Liver (tissue), 3 donors: ENCODE measurements around the gene RNF157.

ENCODE experiments used
- EGR1 ChIP-seq, 2 donors: IDR thresholded peaks; 2 replicates each; pipeline ENCODE4 v1.6.1; 2016 to 2018; ENCODE audit warnings: antibody characterized with exemption in 2 of 2, low read depth in 2 of 2
- FOXA2 ChIP-seq: IDR thresholded peaks from 2 replicates; pipeline ENCODE4 v1.6.1; 2016; ENCODE audit warnings: antibody characterized with exemption
- GABPA ChIP-seq, 2 donors: IDR thresholded peaks in 1 of 2; conservative IDR thresholded peaks in 1 of 2; 2 replicates each; pipeline ENCODE4 v1.6.1; 2016; ENCODE audit warnings: antibody characterized with exemption in 2 of 2, mild to moderate bottlenecking in 1 of 2, moderate library complexity in 1 of 2
- HNF4G ChIP-seq: IDR thresholded peaks from 2 replicates; pipeline ENCODE4 v1.6.1; 2016; ENCODE audit warnings: antibody characterized with exemption
- JUND ChIP-seq, 2 donors: IDR thresholded peaks; 2 replicates each; pipeline ENCODE4 v1.6.1; 2016; ENCODE audit warnings: antibody characterized with exemption in 2 of 2
- REST ChIP-seq: IDR thresholded peaks from 2 replicates; pipeline ENCODE4 v1.6.1; 2016; ENCODE audit warnings: antibody characterized with exemption, mild to moderate bottlenecking
- RXRA ChIP-seq, 2 donors: IDR thresholded peaks; 2 replicates each; pipeline ENCODE4 v1.6.1; 2017 to 2018; ENCODE audit warnings: antibody characterized with exemption in 2 of 2, mild to moderate bottlenecking in 1 of 2
- SP1 ChIP-seq: IDR thresholded peaks from 2 replicates; pipeline ENCODE4 v1.6.1; 2018; ENCODE audit warnings: antibody characterized with exemption, mild to moderate bottlenecking
- TAF1 ChIP-seq: conservative IDR thresholded peaks from 2 replicates; pipeline ENCODE4 v1.6.1; 2016; ENCODE audit warnings: antibody characterized with exemption, mild to moderate bottlenecking
- TF ChIP-seq, protein P1 (sequence below): fragments of 150-350 bp; IDR thresholded peaks from 2 replicates; pipeline ENCODE4 v1.5.1; 2017; ENCODE audit warnings: improper control_type of control experiment, low read depth, low read length; ENCODE audit not compliant: missing input control
- TF ChIP-seq, protein P2 (sequence below): IDR thresholded peaks from 2 replicates; pipeline ENCODE4 v1.6.1; 2016; ENCODE audit warnings: antibody characterized with exemption
- TF ChIP-seq, protein P3 (sequence below): IDR thresholded peaks from 2 replicates; pipeline ENCODE4 v1.6.1; 2016; ENCODE audit warnings: antibody characterized with exemption
- donor health status: healthy.
- donor health status: healthy.

- TF ChIP-seq, protein P1, sequence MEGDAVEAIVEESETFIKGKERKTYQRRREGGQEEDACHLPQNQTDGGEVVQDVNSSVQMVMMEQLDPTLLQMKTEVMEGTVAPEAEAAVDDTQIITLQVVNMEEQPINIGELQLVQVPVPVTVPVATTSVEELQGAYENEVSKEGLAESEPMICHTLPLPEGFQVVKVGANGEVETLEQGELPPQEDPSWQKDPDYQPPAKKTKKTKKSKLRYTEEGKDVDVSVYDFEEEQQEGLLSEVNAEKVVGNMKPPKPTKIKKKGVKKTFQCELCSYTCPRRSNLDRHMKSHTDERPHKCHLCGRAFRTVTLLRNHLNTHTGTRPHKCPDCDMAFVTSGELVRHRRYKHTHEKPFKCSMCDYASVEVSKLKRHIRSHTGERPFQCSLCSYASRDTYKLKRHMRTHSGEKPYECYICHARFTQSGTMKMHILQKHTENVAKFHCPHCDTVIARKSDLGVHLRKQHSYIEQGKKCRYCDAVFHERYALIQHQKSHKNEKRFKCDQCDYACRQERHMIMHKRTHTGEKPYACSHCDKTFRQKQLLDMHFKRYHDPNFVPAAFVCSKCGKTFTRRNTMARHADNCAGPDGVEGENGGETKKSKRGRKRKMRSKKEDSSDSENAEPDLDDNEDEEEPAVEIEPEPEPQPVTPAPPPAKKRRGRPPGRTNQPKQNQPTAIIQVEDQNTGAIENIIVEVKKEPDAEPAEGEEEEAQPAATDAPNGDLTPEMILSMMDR = no peak
- TF ChIP-seq, protein P2, sequence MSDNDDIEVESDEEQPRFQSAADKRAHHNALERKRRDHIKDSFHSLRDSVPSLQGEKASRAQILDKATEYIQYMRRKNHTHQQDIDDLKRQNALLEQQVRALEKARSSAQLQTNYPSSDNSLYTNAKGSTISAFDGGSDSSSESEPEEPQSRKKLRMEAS = no peak
- TF ChIP-seq REST (no peak), TAF1 (no peak), HNF4G (no peak), JUND (IDR thresholded peaks at IDR 0.05) (no peak), GABPA (IDR thresholded peaks at IDR 0.05 in 1 of 2, conservative IDR thresholded peaks at IDR 0.05 in 1 of 2) (no peak), RXRA (IDR thresholded peaks at IDR 0.05) (no peak), FOXA2 (no peak), SP1 (no peak), EGR1 (IDR thresholded peaks at IDR 0.05; ENCODE audit: low read depth in 2 of 2) (no peak)
- TF ChIP-seq, protein P3, sequence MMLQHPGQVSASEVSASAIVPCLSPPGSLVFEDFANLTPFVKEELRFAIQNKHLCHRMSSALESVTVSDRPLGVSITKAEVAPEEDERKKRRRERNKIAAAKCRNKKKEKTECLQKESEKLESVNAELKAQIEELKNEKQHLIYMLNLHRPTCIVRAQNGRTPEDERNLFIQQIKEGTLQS = no peak
Observed at GRCh38 chr17:76170114-76170513, 70.2 kb downstream of the RNF157 start.
